Putamen (tissue), 1 donor: ENCODE measurements around the gene HPCAL1.

ENCODE experiments used
- DNase-seq: peaks from one replicate; pipeline ENCODE4 v3.0.0-alpha.2; 2016; ENCODE audit warnings: low spot score

The HPCAL1 gene

DNA sequence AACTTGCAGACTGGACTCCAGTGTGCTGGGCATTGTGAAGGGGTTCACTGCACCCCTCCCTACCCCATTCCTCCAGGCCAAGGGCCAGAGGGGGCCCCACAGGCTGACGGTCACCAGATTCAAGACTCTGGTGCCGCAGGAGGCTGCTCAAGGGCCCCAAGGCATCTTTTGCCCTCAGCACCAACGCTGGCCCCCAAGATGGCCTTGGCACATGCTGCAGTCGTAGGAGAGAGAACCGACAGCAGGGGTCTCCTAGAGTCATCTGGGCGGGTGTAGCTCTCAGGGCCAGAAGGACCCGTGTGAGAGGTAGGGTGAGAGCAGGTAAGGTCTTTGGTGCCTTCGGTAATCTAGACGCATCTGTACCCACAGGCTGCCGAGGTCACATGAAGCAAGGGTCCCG is 164.1 kb downstream of the HPCAL1 start:
- no peak for DNase-seq

DNA sequence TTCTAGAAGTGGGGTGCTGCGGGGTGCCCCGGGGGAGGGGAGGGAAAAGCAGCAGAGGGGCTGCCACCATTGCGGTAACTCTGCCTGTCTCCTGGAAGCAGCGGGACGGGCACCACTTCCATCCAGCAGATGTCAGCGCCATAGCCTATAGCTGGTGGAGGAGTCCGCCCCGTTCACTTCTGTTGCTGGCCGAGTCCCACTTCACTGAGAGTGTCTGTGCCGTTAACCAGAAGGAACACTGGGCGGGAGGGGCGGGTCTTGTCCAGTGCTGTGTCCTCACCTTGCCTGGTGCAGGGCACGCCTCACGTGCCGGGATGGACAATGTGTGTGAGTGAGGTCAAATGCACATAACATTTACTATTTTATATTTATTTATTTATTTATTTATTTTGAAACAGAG is 164.7 kb downstream of the HPCAL1 start:
- no peak for DNase-seq

DNA sequence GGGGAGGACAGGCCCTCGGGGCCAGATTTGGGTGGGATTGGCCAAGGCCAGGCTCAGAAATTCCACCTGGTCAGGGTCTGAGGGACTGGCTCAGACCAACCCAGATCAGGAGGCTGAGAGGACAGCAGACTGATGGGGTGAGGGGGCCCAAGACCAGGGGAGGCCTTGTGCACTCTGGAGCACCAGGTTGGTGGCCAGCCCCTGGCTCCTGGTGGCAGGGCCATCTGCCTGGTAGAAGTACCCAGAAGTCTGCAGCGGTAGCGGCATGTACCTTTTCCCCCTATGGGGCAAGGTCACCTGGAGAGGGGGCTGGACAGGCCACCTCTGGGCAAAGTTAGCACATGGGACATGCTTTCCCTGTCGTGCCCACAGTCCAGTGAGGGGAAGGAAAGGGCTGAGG is 166.6 kb downstream of the HPCAL1 start:
- DNase-seq = no peak

DNA sequence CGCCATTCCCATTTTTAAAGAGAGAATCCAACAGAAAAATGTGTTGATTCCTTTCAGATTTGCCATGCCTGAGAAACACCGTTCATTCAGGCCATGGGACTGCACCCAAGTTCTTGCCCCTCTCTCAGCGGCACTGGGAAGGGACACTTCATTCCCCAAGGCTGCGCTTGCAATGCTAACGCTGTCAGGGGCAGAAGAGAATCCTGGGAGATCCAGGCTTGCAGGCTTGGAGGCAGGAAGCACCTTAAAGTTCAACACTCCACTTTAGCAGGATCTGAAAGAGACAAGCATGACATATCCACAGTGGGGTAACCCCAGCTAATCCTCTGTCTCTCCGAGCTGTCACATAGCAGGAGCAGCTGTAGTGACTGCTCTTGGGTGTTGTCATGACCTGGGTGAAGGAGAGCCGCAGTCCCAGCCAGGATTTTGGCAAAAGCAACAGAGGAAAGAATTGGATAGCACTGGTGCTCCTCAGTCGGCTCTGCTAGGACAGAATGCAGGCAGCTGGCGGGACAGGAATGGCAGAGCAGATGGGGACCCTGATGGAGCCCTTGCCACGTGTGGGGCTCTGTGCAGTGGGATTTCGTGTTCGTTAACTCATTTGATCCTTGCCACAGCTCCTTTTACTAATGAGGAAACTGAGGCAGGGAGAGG is 167.4 kb downstream of the HPCAL1 start:
- no peak for DNase-seq

DNA sequence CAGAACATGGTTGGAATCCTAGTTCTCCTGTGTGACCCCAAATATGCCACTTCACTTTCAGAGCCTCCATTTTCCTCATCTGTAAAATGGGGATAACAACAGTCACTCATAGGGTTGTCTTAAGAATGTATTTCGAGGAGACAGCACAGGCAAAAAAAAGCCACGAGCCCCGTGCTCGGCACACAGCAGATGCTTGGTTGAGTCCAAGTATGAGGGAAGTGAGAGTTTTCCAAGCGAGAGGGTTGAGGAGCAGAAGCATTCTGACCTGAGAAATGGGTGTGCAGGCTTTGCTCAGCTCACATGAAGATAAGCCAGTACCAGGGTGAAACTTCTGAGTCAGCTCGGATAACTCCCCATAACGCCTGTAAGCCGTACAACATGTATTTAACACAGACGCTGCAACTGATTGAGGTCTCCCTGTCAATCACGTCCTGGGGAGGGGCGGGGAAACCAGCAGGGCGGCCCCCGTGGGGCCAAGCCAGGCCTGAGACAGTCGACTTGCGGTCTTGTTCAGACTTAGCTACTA is 168.4 kb downstream of the HPCAL1 start:
- DNase-seq = no peak

DNA sequence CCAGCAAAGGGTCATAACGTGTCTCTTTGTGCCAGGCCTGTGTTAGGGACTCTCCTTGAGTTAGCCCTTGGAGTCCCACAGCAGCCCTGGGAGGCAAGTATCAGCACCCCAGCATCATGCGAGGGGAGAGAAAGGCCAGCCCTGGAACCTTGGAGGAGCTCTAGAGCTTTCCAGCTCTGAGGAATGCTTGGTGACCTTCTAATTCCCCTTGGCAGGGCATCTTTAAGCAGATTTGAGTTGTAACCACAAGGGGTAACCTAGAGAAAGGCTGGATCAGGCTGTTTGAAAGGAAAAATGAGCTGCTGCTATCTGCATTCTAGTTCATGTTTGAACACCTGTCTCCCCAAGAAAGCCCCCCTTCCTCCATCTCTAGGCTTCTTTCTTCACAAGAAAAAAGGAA is 169.3 kb downstream of the HPCAL1 start:
- no peak for DNase-seq

DNA sequence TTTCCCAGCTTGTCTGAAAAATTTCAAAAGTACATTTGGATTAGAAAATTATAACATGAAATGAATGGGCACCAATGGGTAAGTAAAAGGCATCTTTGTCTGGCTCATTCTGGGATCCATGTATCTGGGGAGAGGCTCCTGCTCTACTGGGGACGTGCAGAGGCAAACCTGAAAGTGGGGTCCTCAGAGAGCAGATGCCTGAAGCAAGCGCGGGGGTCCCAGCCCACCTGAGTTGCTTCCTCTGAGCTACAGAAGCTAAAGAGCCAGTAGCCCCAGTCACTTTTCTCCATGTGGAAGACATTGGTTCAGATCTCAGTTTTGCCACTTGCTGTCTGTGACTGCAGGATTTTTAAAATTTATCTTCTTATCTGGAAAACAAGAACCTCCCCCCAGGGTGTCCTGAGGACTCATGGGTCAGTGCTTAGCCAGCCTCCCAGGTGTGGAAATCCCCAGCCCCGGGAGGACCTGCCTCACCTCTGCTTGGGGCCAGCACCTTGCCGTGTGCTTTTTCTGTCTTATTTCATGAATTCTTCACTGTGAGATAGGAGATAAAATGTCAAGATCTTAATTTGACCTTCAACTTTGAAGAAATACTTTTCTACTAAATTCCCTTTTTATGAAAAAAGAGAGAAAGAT is 170.5 kb downstream of the HPCAL1 start:
- no peak for DNase-seq

DNA sequence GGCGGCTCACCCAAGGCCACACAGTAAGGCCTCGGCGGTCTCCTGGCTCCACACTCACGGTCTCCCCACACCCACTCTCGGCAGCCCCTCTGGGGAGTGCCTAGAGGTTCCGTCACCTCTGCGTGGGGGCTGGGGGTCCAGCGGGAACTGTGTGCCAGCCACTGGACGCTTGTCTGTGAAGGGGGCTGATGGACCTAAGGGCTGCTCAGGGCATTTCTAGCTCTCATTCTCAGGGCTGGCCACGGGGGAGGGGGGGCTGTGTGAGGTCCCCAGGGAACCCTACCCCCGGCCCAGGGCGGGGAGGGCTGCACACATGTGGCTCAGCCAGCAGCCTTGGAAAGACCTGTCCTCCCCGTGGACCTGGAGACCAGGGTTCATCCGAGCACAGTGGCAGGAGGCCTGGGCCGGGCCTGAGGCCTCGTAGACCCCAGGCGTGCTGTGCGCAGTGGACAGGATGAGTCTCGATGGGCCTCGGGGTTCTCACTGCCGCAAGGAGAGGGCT is 172.6 kb downstream of the HPCAL1 start:
- DNase-seq = no peak

DNA sequence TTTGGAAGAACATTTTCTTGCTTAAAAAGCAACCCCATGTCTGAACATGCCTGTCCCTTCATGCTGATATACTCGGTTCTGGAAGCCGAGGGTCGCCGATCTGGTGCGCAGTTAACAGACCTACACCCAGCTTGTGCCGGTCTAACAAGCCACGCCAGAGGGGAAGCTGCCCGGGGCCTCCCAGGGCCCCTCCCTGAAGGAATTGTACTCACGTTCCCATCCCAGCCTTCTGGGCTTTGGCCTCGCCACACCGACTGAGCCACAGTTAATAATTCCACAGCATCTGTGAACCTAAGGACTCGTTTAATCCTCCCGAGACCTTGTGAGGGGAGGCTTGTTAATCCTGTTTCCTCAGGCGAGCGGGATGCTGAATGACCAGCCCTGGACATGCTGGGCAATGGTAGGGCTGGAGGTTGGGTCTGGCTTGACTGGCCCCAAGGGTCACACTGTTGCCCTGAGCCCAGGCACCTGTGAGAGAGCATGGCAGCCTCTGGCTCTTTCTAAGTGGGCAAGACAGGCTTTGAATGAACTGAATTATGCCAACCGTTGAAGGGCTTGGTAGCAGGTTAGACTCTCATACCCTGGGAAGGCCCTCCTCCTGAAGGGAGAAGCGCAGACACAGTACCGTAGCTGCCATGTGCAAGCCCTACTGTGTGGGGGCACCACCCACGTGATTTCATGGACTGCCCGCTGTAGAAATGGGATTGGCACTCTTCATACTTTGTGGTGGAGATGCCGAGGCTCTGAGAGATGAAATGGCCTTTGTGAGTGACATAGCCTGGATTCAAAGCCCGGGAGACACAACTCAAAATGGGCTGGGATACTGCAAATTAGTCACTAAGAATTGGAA is 173.3 kb downstream of the HPCAL1 start:
- DNase-seq = no peak

DNA sequence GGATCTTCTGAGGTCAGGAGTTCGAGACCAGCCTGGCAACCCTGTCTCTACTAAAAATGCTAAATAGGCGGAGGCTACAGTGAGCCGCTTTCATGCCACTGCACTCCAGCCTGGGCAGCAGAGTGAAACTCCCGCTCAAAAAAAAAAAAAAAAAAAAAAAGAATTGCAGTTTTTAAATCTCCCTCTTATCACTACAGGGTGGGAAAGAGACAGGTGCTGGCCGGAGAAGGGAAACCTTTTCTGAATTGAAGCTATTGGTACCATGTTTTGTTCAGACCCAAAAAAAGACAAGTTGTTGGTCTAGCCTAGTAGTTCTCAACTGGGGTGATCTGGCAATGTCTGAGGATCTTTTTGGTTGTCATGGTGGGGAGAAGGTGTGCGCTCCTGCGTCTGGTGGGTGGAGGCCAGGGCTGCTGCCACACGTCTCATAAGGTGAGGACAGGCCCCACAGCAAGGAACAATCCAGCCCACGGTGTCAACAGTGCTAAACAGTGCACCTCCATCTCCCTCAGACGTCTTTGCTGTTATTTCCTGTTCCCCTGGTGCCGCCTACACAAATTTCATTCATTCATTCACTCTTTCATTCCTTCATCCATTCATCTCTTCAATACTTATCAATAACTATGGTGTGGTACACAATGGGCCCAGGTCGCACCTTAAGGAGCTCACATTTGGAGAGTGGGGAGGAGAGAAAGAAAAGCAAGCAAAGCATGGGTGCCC is 174.2 kb downstream of the HPCAL1 start:
- DNase-seq = no peak
